ENCODE measurements around the gene AADACL4. TPM values are rescaled to one million over a fixed set of nuclear protein-coding genes. Genes with fewer than 3 reads are reported as not detected.

The AADACL4 gene
- total and polyA plus RNA-seq, 10 of the 15 experiments (the other 5 are each of a cell fraction or from before 2014, with no cell fraction given), result not detected

GRCh38 chr1:12629511-12629956 lies 14.4 kb upstream of the AADACL4 start:
- FAIRE-seq (no peak), ATAC-seq (no peak), DNase-seq (ENCODE audit: low read depth, low spot score) (no peak)
- Histone ChIP-seq H3K79me2 (ENCODE audit: control insufficient read depth, insufficient read depth, low read length) (no peaks in the 10 kb centered on the region), H3K4me2 (ENCODE audit: control insufficient read depth, insufficient read depth) (no peak overlapping the region), H2AFZ (ENCODE audit: control insufficient read depth, low read depth, low read length) (no peak overlapping the region), H4K20me1 (ENCODE audit: control insufficient read depth, insufficient read depth) (no peaks in the 10 kb centered on the region), H3K9me3 (replicated peaks; ENCODE audit: control insufficient read depth, insufficient read depth, low read length) (no peaks in the 10 kb centered on the region; the same call in 2 of the 3 replicates), H3K9ac (ENCODE audit: control insufficient read depth, insufficient read depth, low read length) (no peak overlapping the region), H3K36me3 (ENCODE audit: control insufficient read depth in 2 of 2, insufficient read depth in 2 of 2, low read length in 1 of 2) (no peaks in the 10 kb centered on the region), H3K4me1 (ENCODE audit: control insufficient read depth, insufficient read depth, low read length) (no peaks in the 10 kb centered on the region), H3K27me3 (replicated peaks in 1 of 2; ENCODE audit: control insufficient read depth in 2 of 2, insufficient read depth in 2 of 2, low read length in 1 of 2) (no peaks in the 10 kb centered on the region; a peak in 1 of 4 replicates), H3K4me3 (no peak overlapping the region), H3K27ac (ENCODE audit: control insufficient read depth, insufficient read depth) (no peak overlapping the region)
- WGBS (ENCODE audit: insufficient coverage, insufficient replicate concordance, low lambda C conversion rate, missing lambda C conversion rate), result 0% methylated on average over 1 of the region's 1 CpG
- no TSS peak for BruUV-seq (replicated peaks)
- in situ Hi-C loops (cut with MboI), result no loop called here
- CTCF ChIA-PET, result interaction anchor here (1.4 kb wide), 1 partner anchor 357 kb away, joined by 3 read pairs; no protein-coding TSS in a partner anchor
- no peak for TF ChIP-seq HSF1 (IDR thresholded peaks at IDR 0.05; ENCODE audit: low read depth, low read length)
- TF ChIP-seq NBN (IDR thresholded peaks at IDR 0.05), result no peak
- no peak for TF ChIP-seq ZNF24 (IDR thresholded peaks at IDR 0.05)
- no peak for TF ChIP-seq ZSCAN29 (IDR thresholded peaks at IDR 0.05)
- TF ChIP-seq MTA2 (IDR thresholded peaks at IDR 0.05; ENCODE audit: low read depth), result no peak
- TF ChIP-seq STAT1 (conservative IDR thresholded peaks at IDR 0.05), result no peak
- no peak for TF ChIP-seq SMAD1 (IDR thresholded peaks at IDR 0.05; ENCODE audit: low read depth, partially characterized antibody)
- TF ChIP-seq DPF2 (IDR thresholded peaks at IDR 0.05), result no peak
- TF ChIP-seq TCF7 (IDR thresholded peaks at IDR 0.05; ENCODE audit: borderline replicate concordance), result no peak
- no peak for TF ChIP-seq IKZF2 (IDR thresholded peaks at IDR 0.05)
- TF ChIP-seq ATF7 (IDR thresholded peaks at IDR 0.05; ENCODE audit: low read depth), result no peak
- no peak for TF ChIP-seq ESRRA (IDR thresholded peaks at IDR 0.05; ENCODE audit: low read length)
- no peak for TF ChIP-seq SREBF1 (IDR thresholded peaks at IDR 0.05; ENCODE audit: low read length)
- SMC1A ChIA-PET (ENCODE audit: uncharacterized antibody, unreplicated experiment), result interaction anchor here (0.6 kb wide), 2 partner anchors 506 to 690 kb away, joined by 3 read pairs; no protein-coding TSS in a partner anchor
- POLR2A ChIA-PET, result no interaction called here
- intact Hi-C loops (cut with micrococcal nuclease; ENCODE audit: unreplicated experiment), result loop anchor here (10.0 kb wide), 1 partner anchor 505 kb away; no protein-coding TSS in a partner anchor
- RAD21 ChIA-PET (ENCODE audit: unreplicated experiment), result no interaction called here

All from GM12878 (cell line).